B cell (primary cell): ENCODE measurements around the gene CDY2B. TPM values are rescaled to one million over a fixed set of nuclear protein-coding genes. Genes with fewer than 3 reads are reported as not detected.
"Not testable (repeated sequence)": the region's sequence is repeated elsewhere in the genome, so short reads cannot be mapped to it uniquely, and the experiment has no call there.

Experiments
- ATAC-seq: fragments of 200-7000 bp; cut with Tn5 transposase; one replicate; pipeline ENCODE4 v1.10.0; 2021; ENCODE audit warnings: low read depth, mild to moderate bottlenecking, moderate number of reproducible peaks, moderate library complexity
- CTCF ChIA-PET: fragments of 350-600 bp; sonication (Branson Sonifier 250); formaldehyde crosslinking; loops from one replicate; lab custom pipeline; 2021; ENCODE audit warnings: antibody characterized with exemption, inconsistent platforms; lab: Charles Lee
- POLR2A ChIA-PET: fragments of 350-600 bp; sonication (Branson Sonifier 250); formaldehyde crosslinking; loops from one replicate; lab custom pipeline; 2021; ENCODE audit warnings: antibody characterized with exemption; lab: Charles Lee
- DNase-seq: peaks from one replicate; pipeline ENCODE4 v3.0.0; 2013
- H2AFZ ChIP-seq: 2 replicates; pipeline ENCODE4 v1.6.1; 2012; ENCODE audit warnings: mild to moderate bottlenecking, low read depth, low read length; ENCODE audit not compliant: insufficient read depth, poor library complexity, severe bottlenecking
- H3K27ac ChIP-seq, 2 donors: 1 replicate in 1 of 2; 2 replicates in 1 of 2; pipeline ENCODE4 v1.5.1; 2012 to 2013; ENCODE audit warnings: low read length in 2 of 2, mild to moderate bottlenecking in 2 of 2, moderate library complexity in 1 of 2
- H3K27me3 ChIP-seq, 4 experiments: fragments of 200-600 bp in 1 of 4; sonication (generic) in 1 of 4; replicated peaks in 1 of 4; 1 replicate in 2 of 4; 2 replicates in 2 of 4; pipeline versions ENCODE4 v1.6.1 to v1.7.0; 2013 to 2016; ENCODE audit warnings: low read length in 3 of 4, mild to moderate bottlenecking in 2 of 4, mixed read lengths in 1 of 4, moderate library complexity in 1 of 4; ENCODE audit not compliant: insufficient read depth in 4 of 4, control insufficient read depth in 3 of 4; ENCODE audit errors: control extremely low read depth in 1 of 4
- H3K36me3 ChIP-seq, 2 experiments: replicated peaks in 1 of 2; 1 replicate in 1 of 2; 2 replicates in 1 of 2; pipeline versions ENCODE4 v1.6.1 to v1.7.1; 2013; ENCODE audit warnings: low read length in 1 of 2; ENCODE audit not compliant: insufficient read depth in 2 of 2, control insufficient read depth in 1 of 2; ENCODE audit errors: control extremely low read depth in 1 of 2, extremely low read depth in 1 of 2
- H3K4me1 ChIP-seq, 2 donors: fragments of 200-600 bp in 1 of 2; sonication (generic) in 1 of 2; 1 replicate in 1 of 2; 2 replicates in 1 of 2; pipeline versions ENCODE4 v1.5.1 to v1.6.1; 2013 to 2017; ENCODE audit warnings: low read length in 2 of 2; ENCODE audit not compliant: control insufficient read depth in 2 of 2, insufficient read depth in 2 of 2
- H3K4me2 ChIP-seq: replicated peaks from 2 replicates; pipeline ENCODE3; 2012; ENCODE audit warnings: mild to moderate bottlenecking, low read depth, low read length; ENCODE audit not compliant: poor library complexity, severe bottlenecking
- H3K4me3 ChIP-seq, 5 experiments: fragments of 200-600 bp in 1 of 5; sonication (generic) in 1 of 5; 1 replicate in 3 of 5; 2 replicates in 2 of 5; pipeline versions ENCODE4 v1.5.1 to v1.7.0; 2011 to 2016; ENCODE audit warnings: low read length in 4 of 5, mild to moderate bottlenecking in 4 of 5, low read depth in 2 of 5, control low read depth in 1 of 5, moderate library complexity in 1 of 5; ENCODE audit not compliant: insufficient read depth in 1 of 5; ENCODE audit errors: control extremely low read depth in 1 of 5, extremely low read depth in 1 of 5
- H3K79me2 ChIP-seq: fragments of 200-600 bp; sonication (generic); one replicate; pipeline ENCODE4 v1.6.0; 2016; ENCODE audit warnings: low read length; ENCODE audit not compliant: control insufficient read depth, insufficient read depth
- H3K9ac ChIP-seq: fragments of 200-600 bp; sonication (generic); 2 replicates; pipeline ENCODE4 v1.6.1; 2017; ENCODE audit warnings: mild to moderate bottlenecking, low read length, moderate library complexity
- H3K9me3 ChIP-seq, 3 donors: one replicate each; pipeline versions ENCODE4 v1.6.1 to v1.7.1; 2013; ENCODE audit warnings: low read length in 2 of 3; ENCODE audit not compliant: control insufficient read depth in 2 of 3, insufficient read depth in 1 of 3; ENCODE audit errors: control extremely low read depth in 1 of 3
- H4K20me1 ChIP-seq: 2 replicates; pipeline ENCODE4 v1.6.0; 2012; ENCODE audit warnings: mild to moderate bottlenecking, low read length; ENCODE audit not compliant: insufficient read depth, control insufficient read depth, poor library complexity, severe bottlenecking
- H3K27ac Mint-ChIP-seq: one replicate; pipeline ENCODE4 v1.8.0; 2021; ENCODE audit warnings: mixed read lengths
- H3K27me3 Mint-ChIP-seq: one replicate; pipeline ENCODE4 v1.8.0; 2021; ENCODE audit warnings: mixed read lengths
- H3K4me1 Mint-ChIP-seq: one replicate; pipeline ENCODE4 v1.8.0; 2021; ENCODE audit warnings: mixed read lengths
- H3K4me3 Mint-ChIP-seq: one replicate; pipeline ENCODE4 v1.8.0; 2021; ENCODE audit warnings: mixed read lengths
- H3K9me3 Mint-ChIP-seq: one replicate; pipeline ENCODE4 v1.8.0; 2022; ENCODE audit warnings: mixed read lengths; ENCODE audit not compliant: insufficient read depth
- WGBS: methylation state at CpG from one replicate; pipeline ENCODE4 v1.1.5; 2013; ENCODE audit warnings: missing lambda C conversion rate; ENCODE audit not compliant: insufficient coverage; 5-methylcytosine and 5-hydroxymethylcytosine counted together
- intact Hi-C: fragments of 100-400 bp; cut with micrococcal nuclease; formaldehyde crosslinking; loops from one replicate; pipeline ENCODE4 v1.10.0; 2022
- polyA plus RNA-seq: library from polyadenylated mRNA; depleted of rRNA; stranded (reverse); fragments of >200 nt; gene quantifications from 2 replicates; pipeline ENCODE4 v1.2.3, GENCODE V29; 2012
- total RNA-seq, 2 donors: library from RNA; stranded (reverse); fragments of 120-200 nt in 1 of 2; gene quantifications; 1 replicate in 1 of 2; 2 replicates in 1 of 2; pipeline versions ENCODE4 v1.2.3 to v1.2.4, GENCODE V29; 2013 to 2022

Gene CDY2B
- total and polyA plus RNA-seq, 2 donors (not counting 1 experiment from before 2014, with no cell fraction given), result not detected

- not testable (repeated sequence) for H3K36me3 ChIP-seq
Measured at GRCh38 chrY:17876767-17877166, 3.3 kb downstream of the CDY2B start.

GRCh38 chrY:17875401-17875800 lies 4.6 kb downstream of the CDY2B start:
- H4K20me1 ChIP-seq, H3K27me3 Mint-ChIP-seq, H2AFZ ChIP-seq, H3K79me2 ChIP-seq, H3K36me3 ChIP-seq, DNase-seq, H3K4me2 ChIP-seq, H3K4me3 Mint-ChIP-seq, H3K9me3 ChIP-seq, intact Hi-C loops, H3K4me3 ChIP-seq, H3K4me1 ChIP-seq, ATAC-seq, H3K9me3 Mint-ChIP-seq, H3K4me1 Mint-ChIP-seq, CTCF ChIA-PET, POLR2A ChIA-PET, H3K27me3 ChIP-seq, H3K27ac Mint-ChIP-seq, H3K27ac ChIP-seq, H3K9ac ChIP-seq: not testable (repeated sequence)
- WGBS, result no CpG with 5 or more reads among the region's 3 CpGs

More at GRCh38 chrY:17876767-17877166, 3.3 kb downstream of the CDY2B start:
- no CpG with 5 or more reads among the region's 1 CpG for whole genome bisulfite sequencing
- H3K4me1 ChIP-seq, H3K4me2 ChIP-seq, H2AFZ ChIP-seq, H3K9ac ChIP-seq, H3K27me3 Mint-ChIP-seq, H3K4me3 ChIP-seq, ATAC-seq, H3K9me3 ChIP-seq, H3K4me3 Mint-ChIP-seq, H3K4me1 Mint-ChIP-seq, H3K9me3 Mint-ChIP-seq, H3K79me2 ChIP-seq, H4K20me1 ChIP-seq, H3K27me3 ChIP-seq, POLR2A ChIA-PET, intact Hi-C loops, CTCF ChIA-PET, H3K27ac Mint-ChIP-seq, DNase-seq, H3K27ac ChIP-seq: not testable (repeated sequence)

DNA sequence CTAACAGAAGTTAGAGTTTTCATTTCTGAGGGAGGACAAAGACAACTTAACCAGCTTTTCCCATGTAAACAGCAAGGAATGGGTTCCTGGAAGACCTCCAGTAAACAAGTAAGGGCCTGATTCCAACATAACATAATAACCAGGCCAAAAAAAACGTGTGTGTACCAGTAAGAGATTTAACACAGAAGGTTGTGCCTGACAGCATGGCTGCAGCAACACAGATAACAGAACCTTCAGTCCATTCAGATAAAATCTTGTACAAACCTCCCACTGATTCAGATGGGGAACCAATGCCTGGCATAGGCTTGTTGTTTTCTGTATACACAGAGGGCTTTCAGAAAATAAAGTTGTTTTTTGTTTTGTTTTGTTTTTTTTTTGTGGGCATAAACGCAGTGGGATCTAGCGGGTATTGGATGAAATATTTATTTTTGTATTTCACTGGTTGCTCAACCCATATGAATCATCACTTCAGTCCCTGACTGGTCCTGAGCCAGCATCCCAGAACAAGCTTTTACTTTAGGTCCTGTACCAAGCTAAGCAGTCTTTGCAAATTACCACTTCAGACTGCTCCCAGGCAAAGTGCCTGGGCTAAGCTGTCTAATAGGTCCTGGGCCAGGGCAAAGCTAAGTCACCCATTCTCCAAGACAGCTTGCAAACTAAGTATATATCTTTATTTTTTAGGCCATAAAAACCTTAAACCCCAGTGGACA lies 8.7 kb downstream of the CDY2B start:
- H3K9me3 ChIP-seq, ATAC-seq, H3K4me2 ChIP-seq, H3K79me2 ChIP-seq, H3K4me3 Mint-ChIP-seq, H3K4me3 ChIP-seq, H3K4me1 Mint-ChIP-seq, H3K9me3 Mint-ChIP-seq, H3K9ac ChIP-seq, H3K27ac Mint-ChIP-seq, intact Hi-C loops, H3K27me3 ChIP-seq, H3K36me3 ChIP-seq, H4K20me1 ChIP-seq, CTCF ChIA-PET, DNase-seq, H2AFZ ChIP-seq, H3K27me3 Mint-ChIP-seq, H3K4me1 ChIP-seq, POLR2A ChIA-PET, H3K27ac ChIP-seq: not testable (repeated sequence)
- WGBS, result no CpG with 5 or more reads among the region's 3 CpGs

DNA sequence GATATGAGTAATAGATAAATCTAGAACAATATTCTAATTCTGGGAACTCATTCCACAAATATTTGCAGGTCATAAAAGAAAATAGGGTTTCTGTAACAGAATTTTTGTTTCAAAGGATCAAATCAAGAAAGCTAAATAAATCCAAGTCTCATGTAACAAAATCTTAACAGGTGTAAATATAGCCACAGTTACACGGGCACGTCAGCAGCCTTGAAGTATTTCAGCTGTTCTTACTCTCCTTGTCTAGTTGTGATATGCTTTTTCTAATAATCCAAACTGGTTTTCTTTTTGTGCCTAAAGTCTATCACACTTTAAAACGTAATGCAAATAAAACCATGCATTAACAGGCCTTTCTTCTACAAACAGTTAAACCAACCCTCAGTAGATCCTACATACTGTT lies 9.3 kb downstream of the CDY2B start:
- H4K20me1 ChIP-seq, H2AFZ ChIP-seq, H3K27me3 ChIP-seq, H3K4me3 ChIP-seq, H3K4me1 Mint-ChIP-seq, POLR2A ChIA-PET, H3K27ac Mint-ChIP-seq, DNase-seq, H3K4me1 ChIP-seq, H3K27ac ChIP-seq, H3K4me3 Mint-ChIP-seq, CTCF ChIA-PET, ATAC-seq, H3K4me2 ChIP-seq, H3K9me3 ChIP-seq, H3K9me3 Mint-ChIP-seq, H3K9ac ChIP-seq, H3K79me2 ChIP-seq, H3K36me3 ChIP-seq, H3K27me3 Mint-ChIP-seq, intact Hi-C loops: not testable (repeated sequence)
- no CpG with 5 or more reads among the region's 3 CpGs for WGBS
